Measurements from ENCODE around the gene DSCAM. TPM values are rescaled to one million over a fixed set of nuclear protein-coding genes. Genes with fewer than 3 reads are reported as not detected.

The DSCAM gene
- total and polyA plus RNA-seq, 2 experiments from 2014 or later: not detected

GRCh38 chr21:40339050-40339449 is 507.9 kb downstream of the DSCAM start:
- no peaks in the 10 kb centered on the region for H4K20me1 ChIP-seq (ENCODE audit: insufficient read depth)
- H3K79me2 ChIP-seq (ENCODE audit: insufficient read depth): no peaks in the 10 kb centered on the region
- WGBS, 2 experiments (ENCODE audit: low coverage in 1 of 2, low lambda C conversion rate in 2 of 2, missing lambda C conversion rate in 2 of 2): 42 to 44% methylated on average over 18 of the region's 18 CpGs
- no peaks in the 10 kb centered on the region for H3K4me1 ChIP-seq (ENCODE audit: insufficient read depth)
- no peak for TF ChIP-seq EZH2phosphoT487 (IDR thresholded peaks at IDR 0.05; ENCODE audit: insufficient read depth, low read depth)
- no peak for TF ChIP-seq EZH2 (IDR thresholded peaks at IDR 0.05; ENCODE audit: insufficient read depth, poor library complexity, severe bottlenecking)
- H3F3A ChIP-seq (ENCODE audit: insufficient read depth): no peaks in the 10 kb centered on the region
- H3K36me3 ChIP-seq (ENCODE audit: low read depth): no peaks in the 10 kb centered on the region
- H3K4me2 ChIP-seq (ENCODE audit: unreplicated experiment): no peak overlapping the region
- H3K27me3 ChIP-seq (replicated peaks; ENCODE audit: insufficient read depth): no peaks in the 10 kb centered on the region
- H2AFZ ChIP-seq: no peak overlapping the region
- peaks cover 8% of the 10 kb centered on the region for H3K9me3 ChIP-seq (ENCODE audit: low read depth)
- H3K9ac ChIP-seq: no peak overlapping the region
- H3K27ac ChIP-seq: no peak overlapping the region
- no peak overlapping the region for H3K4me3 ChIP-seq
- H3K9me2 ChIP-seq (ENCODE audit: insufficient read depth): no peaks in the 10 kb centered on the region
- no peak for DNase-seq
- in situ Hi-C loops (cut with MboI): no loop called here

DNA sequence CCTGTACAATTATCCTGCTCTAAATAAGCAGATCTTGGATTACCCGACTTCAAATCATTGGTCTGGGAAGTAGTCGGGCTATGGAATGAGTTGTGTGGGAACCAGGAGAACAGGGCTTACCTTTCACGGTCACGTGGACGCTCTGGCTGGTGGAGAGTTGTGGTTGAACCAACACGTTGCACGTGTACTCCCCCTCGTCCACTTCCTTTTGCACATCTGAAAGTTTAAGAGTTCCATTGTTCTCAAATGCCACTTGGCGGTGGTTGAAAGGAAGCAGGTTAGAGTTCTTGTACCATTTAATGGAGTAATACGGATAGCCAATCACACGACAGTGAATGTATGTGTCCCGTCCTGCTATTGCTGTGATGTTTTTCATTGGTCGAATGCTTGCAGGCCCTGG is 509.0 kb downstream of the DSCAM start:
- Histone ChIP-seq H3K27ac (no peak overlapping the region), H3K9me2 (ENCODE audit: insufficient read depth) (no peaks in the 10 kb centered on the region), H4K20me1 (ENCODE audit: insufficient read depth) (no peaks in the 10 kb centered on the region), H3F3A (ENCODE audit: insufficient read depth) (no peaks in the 10 kb centered on the region), H2AFZ (no peak overlapping the region), H3K9ac (no peak overlapping the region), H3K79me2 (ENCODE audit: insufficient read depth) (no peaks in the 10 kb centered on the region), H3K4me1 (ENCODE audit: insufficient read depth) (no peaks in the 10 kb centered on the region), H3K9me3 (ENCODE audit: low read depth) (peaks cover 3% of the 10 kb centered on the region), H3K4me2 (ENCODE audit: unreplicated experiment) (no peak overlapping the region), H3K4me3 (no peak overlapping the region), H3K36me3 (ENCODE audit: low read depth) (no peaks in the 10 kb centered on the region), H3K27me3 (replicated peaks; ENCODE audit: insufficient read depth) (no peaks in the 10 kb centered on the region)
- in situ Hi-C loops (cut with MboI): no loop called here
- WGBS, 2 experiments (ENCODE audit: low coverage in 1 of 2, low lambda C conversion rate in 2 of 2, missing lambda C conversion rate in 2 of 2): 20 to 24% methylated on average over 13 of the region's 13 CpGs
- no peak for DNase-seq
- TF ChIP-seq EZH2phosphoT487 (IDR thresholded peaks at IDR 0.05; ENCODE audit: insufficient read depth, low read depth) (no peak), EZH2 (IDR thresholded peaks at IDR 0.05; ENCODE audit: insufficient read depth, poor library complexity, severe bottlenecking) (no peak)

DNA sequence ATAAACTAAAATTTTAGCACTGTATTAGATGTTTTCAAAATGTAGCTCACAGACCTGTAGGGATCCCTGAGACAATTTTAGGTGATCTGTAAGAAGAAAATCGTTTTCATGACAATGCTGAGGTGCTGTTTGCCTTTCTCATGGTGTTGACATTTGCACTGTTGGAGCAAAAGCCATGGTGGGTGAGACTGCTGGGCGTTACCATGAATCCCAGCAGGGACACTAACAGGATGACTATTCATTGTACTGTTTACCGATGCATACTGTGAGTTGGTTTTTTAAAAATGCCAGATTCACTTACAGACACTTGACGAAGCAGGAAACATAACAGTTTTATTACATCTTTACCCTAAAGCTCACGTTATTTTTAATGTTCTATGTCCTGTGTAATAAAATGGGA is 511.3 kb downstream of the DSCAM start:
- in situ Hi-C loops (cut with MboI): no loop called here
- Histone ChIP-seq H3K4me3 (no peak overlapping the region), H4K20me1 (ENCODE audit: insufficient read depth) (no peaks in the 10 kb centered on the region), H3K79me2 (ENCODE audit: insufficient read depth) (no peaks in the 10 kb centered on the region), H2AFZ (no peak overlapping the region), H3K4me2 (ENCODE audit: unreplicated experiment) (no peak overlapping the region), H3F3A (ENCODE audit: insufficient read depth) (no peaks in the 10 kb centered on the region), H3K4me1 (ENCODE audit: insufficient read depth) (no peaks in the 10 kb centered on the region), H3K27me3 (replicated peaks; ENCODE audit: insufficient read depth) (no peaks in the 10 kb centered on the region), H3K36me3 (ENCODE audit: low read depth) (no peaks in the 10 kb centered on the region), H3K9ac (no peak overlapping the region), H3K27ac (no peak overlapping the region), H3K9me3 (ENCODE audit: low read depth) (no peaks in the 10 kb centered on the region), H3K9me2 (ENCODE audit: insufficient read depth) (no peaks in the 10 kb centered on the region)
- DNase-seq: no peak
- TF ChIP-seq EZH2phosphoT487 (IDR thresholded peaks at IDR 0.05; ENCODE audit: insufficient read depth, low read depth) (no peak), EZH2 (IDR thresholded peaks at IDR 0.05; ENCODE audit: insufficient read depth, poor library complexity, severe bottlenecking) (no peak)
- WGBS, 2 experiments (ENCODE audit: low coverage in 1 of 2, low lambda C conversion rate in 2 of 2, missing lambda C conversion rate in 2 of 2): 2% methylated on average over 5 of the region's 5 CpGs

DNA sequence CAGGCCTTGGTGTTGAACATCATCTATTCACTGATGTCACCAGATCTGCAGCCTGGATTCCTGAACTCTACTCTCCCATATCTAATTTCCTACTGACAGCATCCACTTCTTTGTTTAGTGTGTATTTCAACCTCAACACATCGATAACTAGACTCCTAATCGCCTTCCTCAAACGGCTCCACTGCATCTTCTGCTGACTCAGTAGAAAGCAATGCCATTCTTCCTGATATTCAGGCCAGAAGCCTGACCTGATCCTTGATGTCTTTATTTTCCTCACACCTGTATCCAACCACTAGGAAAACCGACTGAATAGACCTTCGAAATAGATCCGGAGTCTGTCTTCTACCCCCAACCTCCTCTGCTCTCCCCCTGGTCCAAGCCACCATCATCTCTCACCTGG is 512.8 kb downstream of the DSCAM start:
- no peaks in the 10 kb centered on the region for H3K9me2 ChIP-seq (ENCODE audit: insufficient read depth)
- no peaks in the 10 kb centered on the region for H3K4me1 ChIP-seq (ENCODE audit: insufficient read depth)
- H3K4me2 ChIP-seq (ENCODE audit: unreplicated experiment): no peak overlapping the region
- no peaks in the 10 kb centered on the region for H3K27me3 ChIP-seq (replicated peaks; ENCODE audit: insufficient read depth)
- in situ Hi-C loops (cut with MboI): no loop called here
- H3K9me3 ChIP-seq (ENCODE audit: low read depth): no peaks in the 10 kb centered on the region
- no peaks in the 10 kb centered on the region for H3K36me3 ChIP-seq (ENCODE audit: low read depth)
- TF ChIP-seq EZH2 (IDR thresholded peaks at IDR 0.05; ENCODE audit: insufficient read depth, poor library complexity, severe bottlenecking) (no peak), EZH2phosphoT487 (IDR thresholded peaks at IDR 0.05; ENCODE audit: insufficient read depth, low read depth) (no peak)
- H2AFZ ChIP-seq: no peak overlapping the region
- H3K27ac ChIP-seq: no peak overlapping the region
- no peaks in the 10 kb centered on the region for H3F3A ChIP-seq (ENCODE audit: insufficient read depth)
- DNase-seq: no peak
- no peaks in the 10 kb centered on the region for H3K79me2 ChIP-seq (ENCODE audit: insufficient read depth)
- no peaks in the 10 kb centered on the region for H4K20me1 ChIP-seq (ENCODE audit: insufficient read depth)
- H3K9ac ChIP-seq: no peak overlapping the region
- H3K4me3 ChIP-seq: no peak overlapping the region
- WGBS, 2 experiments (ENCODE audit: low coverage in 1 of 2, low lambda C conversion rate in 2 of 2, missing lambda C conversion rate in 2 of 2): 44 to 50% methylated on average over 6 of the region's 6 CpGs

GRCh38 chr21:40333731-40334130 is 513.2 kb downstream of the DSCAM start:
- Histone ChIP-seq H4K20me1 (ENCODE audit: insufficient read depth) (no peaks in the 10 kb centered on the region), H2AFZ (no peak overlapping the region), H3K4me1 (ENCODE audit: insufficient read depth) (no peaks in the 10 kb centered on the region), H3K4me3 (no peak overlapping the region), H3K9me2 (ENCODE audit: insufficient read depth) (no peaks in the 10 kb centered on the region), H3F3A (ENCODE audit: insufficient read depth) (no peaks in the 10 kb centered on the region), H3K27ac (no peak overlapping the region), H3K27me3 (replicated peaks; ENCODE audit: insufficient read depth) (no peaks in the 10 kb centered on the region), H3K79me2 (ENCODE audit: insufficient read depth) (no peaks in the 10 kb centered on the region), H3K36me3 (ENCODE audit: low read depth) (no peaks in the 10 kb centered on the region), H3K9me3 (ENCODE audit: low read depth) (no peaks in the 10 kb centered on the region), H3K4me2 (ENCODE audit: unreplicated experiment) (no peak overlapping the region), H3K9ac (no peak overlapping the region)
- no peak for DNase-seq
- TF ChIP-seq EZH2 (IDR thresholded peaks at IDR 0.05; ENCODE audit: insufficient read depth, poor library complexity, severe bottlenecking) (no peak), EZH2phosphoT487 (IDR thresholded peaks at IDR 0.05; ENCODE audit: insufficient read depth, low read depth) (no peak)
- in situ Hi-C loops (cut with MboI): no loop called here
- WGBS, 2 experiments (ENCODE audit: low coverage in 1 of 2, low lambda C conversion rate in 2 of 2, missing lambda C conversion rate in 2 of 2): 61 to 68% methylated on average over 4 of the region's 4 CpGs
